Thyroid gland (tissue), 4 donors: ENCODE results near the gene FSD1L. TPM values are rescaled to one million over a fixed set of nuclear protein-coding genes. Genes with fewer than 3 reads are reported as not detected.

Experiments
- DNase-seq, 2 donors: peaks; one replicate each; pipeline ENCODE4 v3.0.0-alpha.2; 2019
- H3K27ac ChIP-seq, 3 donors: fragments of 200-600 bp; sonication (generic); 1 replicate in 2 of 3; 2 replicates in 1 of 3; pipeline ENCODE4 v1.5.1; 2016 to 2019; ENCODE audit warnings: mild to moderate bottlenecking in 1 of 3, moderate library complexity in 1 of 3
- H3K27me3 ChIP-seq: fragments of 200-600 bp; sonication (generic); one replicate; pipeline ENCODE4 v1.5.1; 2019
- H3K36me3 ChIP-seq, 2 donors: fragments of 200-600 bp; sonication (generic); one replicate each; pipeline ENCODE4 v1.5.1; 2016 to 2019
- H3K4me1 ChIP-seq, 2 donors: fragments of 200-600 bp; sonication (generic); one replicate each; pipeline ENCODE4 v1.5.1; 2017 to 2019
- H3K4me3 ChIP-seq, 3 donors: fragments of 200-600 bp; sonication (generic); replicated peaks in 1 of 3; 1 replicate in 2 of 3; 2 replicates in 1 of 3; pipeline ENCODE4 v1.5.1; 2016; ENCODE audit warnings: mild to moderate bottlenecking in 1 of 3
- H3K9me3 ChIP-seq: fragments of 200-600 bp; sonication (generic); one replicate; pipeline ENCODE4 v1.5.1; 2017
- POLR2A ChIP-seq, 2 donors: fragments of 450-650 bp; IDR thresholded peaks; one replicate each; pipeline ENCODE4 v1.6.1; 2017; ENCODE audit warnings: antibody characterized with exemption in 2 of 2, mild to moderate bottlenecking in 2 of 2, moderate library complexity in 1 of 2
- WGBS, 2 donors: methylation state at CpG; one replicate each; pipeline ENCODE4 v1.1.5; 2017; 5-methylcytosine and 5-hydroxymethylcytosine counted together
- intact Hi-C: fragments of 100-400 bp; cut with DNase I; formaldehyde crosslinking; loops from one replicate; pipeline ENCODE4 v1.15.1; 2023
- total RNA-seq, 4 donors: library from RNA; depleted of rRNA; stranded (reverse); fragments of >200 nt; gene quantifications; one replicate each; pipeline ENCODE4 v1.2.3, GENCODE V29; 2016
- TF ChIP-seq, protein P1 (sequence below), 6 experiments: fragments of 200-600 bp in 3 of 6; fragments of 450-650 bp in 3 of 6; sonication (generic) in 3 of 6; IDR thresholded peaks; one replicate each; pipeline ENCODE4 v1.5.1; 2016 to 2019; ENCODE audit warnings: antibody characterized with exemption in 6 of 6, mild to moderate bottlenecking in 2 of 6, inconsistent platforms in 1 of 6, moderate library complexity in 1 of 6

The FSD1L gene
- total RNA-seq, 4 donors from 2014 or later, result 5.9 to 9.0 (median 8.3) TPM

DNA sequence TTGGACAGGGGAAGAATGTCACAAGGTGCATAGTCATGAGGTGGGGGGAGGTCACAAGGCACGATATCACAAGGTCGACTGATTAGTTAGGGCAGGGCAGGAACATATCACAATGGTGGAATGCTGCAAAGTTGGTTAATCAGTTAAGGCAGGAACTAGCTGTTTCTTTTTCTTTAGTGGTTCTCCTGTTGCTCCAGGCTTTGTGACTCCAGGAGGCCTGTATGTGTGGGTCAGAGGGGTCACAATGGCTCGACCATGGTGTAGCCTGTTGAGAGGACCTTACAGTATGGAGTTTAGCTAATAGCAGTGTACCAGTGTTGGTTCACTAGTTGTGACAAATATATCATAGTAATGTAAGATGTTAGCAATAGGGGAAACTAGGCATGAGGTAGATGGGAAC, 12.4 kb upstream of the FSD1L start:
- TF ChIP-seq POLR2A (IDR thresholded peaks at IDR 0.05), result no peak
- TF ChIP-seq, protein P1, sequence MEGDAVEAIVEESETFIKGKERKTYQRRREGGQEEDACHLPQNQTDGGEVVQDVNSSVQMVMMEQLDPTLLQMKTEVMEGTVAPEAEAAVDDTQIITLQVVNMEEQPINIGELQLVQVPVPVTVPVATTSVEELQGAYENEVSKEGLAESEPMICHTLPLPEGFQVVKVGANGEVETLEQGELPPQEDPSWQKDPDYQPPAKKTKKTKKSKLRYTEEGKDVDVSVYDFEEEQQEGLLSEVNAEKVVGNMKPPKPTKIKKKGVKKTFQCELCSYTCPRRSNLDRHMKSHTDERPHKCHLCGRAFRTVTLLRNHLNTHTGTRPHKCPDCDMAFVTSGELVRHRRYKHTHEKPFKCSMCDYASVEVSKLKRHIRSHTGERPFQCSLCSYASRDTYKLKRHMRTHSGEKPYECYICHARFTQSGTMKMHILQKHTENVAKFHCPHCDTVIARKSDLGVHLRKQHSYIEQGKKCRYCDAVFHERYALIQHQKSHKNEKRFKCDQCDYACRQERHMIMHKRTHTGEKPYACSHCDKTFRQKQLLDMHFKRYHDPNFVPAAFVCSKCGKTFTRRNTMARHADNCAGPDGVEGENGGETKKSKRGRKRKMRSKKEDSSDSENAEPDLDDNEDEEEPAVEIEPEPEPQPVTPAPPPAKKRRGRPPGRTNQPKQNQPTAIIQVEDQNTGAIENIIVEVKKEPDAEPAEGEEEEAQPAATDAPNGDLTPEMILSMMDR (IDR thresholded peaks at IDR 0.05), result no peak
- Histone ChIP-seq H3K36me3 (no peaks in the 10 kb centered on the region), H3K9me3 (no peaks in the 10 kb centered on the region), H3K27me3 (no peaks in the 10 kb centered on the region), H3K27ac (no peak overlapping the region), H3K4me1 (peaks cover 4 to 17% of the 10 kb centered on the region in 2 donors), H3K4me3 (no peak overlapping the region)
- intact Hi-C loops, result no loop called here
- WGBS, 2 donors, result 90 to 94% methylated on average over 3 of the region's 3 CpGs
- DNase-seq, result no peak

DNA sequence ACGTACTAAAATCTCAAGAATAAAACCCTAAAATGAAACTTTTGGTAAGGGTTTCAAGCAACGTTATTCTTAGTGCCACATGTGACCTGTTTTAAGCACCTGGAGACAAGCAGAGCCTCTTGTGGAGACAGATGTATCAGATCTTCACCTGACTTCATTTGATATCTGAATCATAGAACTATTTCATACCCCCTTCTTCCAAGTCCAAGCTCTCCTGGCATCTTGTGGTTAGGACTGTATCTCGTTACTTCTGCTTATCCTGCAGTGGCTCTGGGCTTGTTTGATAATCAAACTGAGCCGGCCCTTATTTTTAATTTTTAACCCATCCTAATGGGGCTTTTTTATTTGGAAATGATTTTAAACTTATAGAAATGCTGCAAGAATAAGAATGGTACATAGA, 11.1 kb upstream of the FSD1L start:
- intact Hi-C loops, result no loop called here
- no peaks in the 10 kb centered on the region for H3K9me3 ChIP-seq
- no peak overlapping the region for H3K4me3 ChIP-seq
- WGBS, 2 donors, result 87 to 93% methylated on average over 4 of the region's 4 CpGs
- DNase-seq, result no peak
- H3K27ac ChIP-seq, result no peak overlapping the region
- TF ChIP-seq, protein P1 (IDR thresholded peaks at IDR 0.05), result no peak
- no peak for TF ChIP-seq POLR2A (IDR thresholded peaks at IDR 0.05)
- peaks cover 4 to 17% of the 10 kb centered on the region in 2 donors for H3K4me1 ChIP-seq
- no peaks in the 10 kb centered on the region for H3K36me3 ChIP-seq
- H3K27me3 ChIP-seq, result no peaks in the 10 kb centered on the region

DNA sequence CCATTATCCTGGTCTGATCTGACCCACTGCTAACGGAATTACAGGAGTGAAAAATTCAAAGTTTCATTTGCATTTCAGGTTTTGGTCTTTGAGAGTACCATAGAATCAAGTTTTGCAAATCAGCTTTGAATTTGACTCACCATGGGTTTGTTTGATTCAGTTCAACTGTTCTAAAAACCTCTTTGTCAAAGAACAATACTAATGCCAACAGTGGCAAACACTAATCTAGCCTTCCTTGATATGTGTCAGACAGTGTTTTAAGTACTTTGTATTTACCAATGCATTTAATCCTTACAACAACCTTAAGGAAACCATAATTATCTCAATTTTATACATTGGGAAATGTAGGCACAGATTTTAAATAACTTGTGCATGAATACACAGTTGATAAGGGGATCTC, 10.1 kb upstream of the FSD1L start:
- H3K27me3 ChIP-seq, result no peaks in the 10 kb centered on the region
- WGBS, 2 donors, result 86 to 93% methylated on average over 1 of the region's 1 CpG
- no peak for TF ChIP-seq POLR2A (IDR thresholded peaks at IDR 0.05)
- TF ChIP-seq, protein P1 (IDR thresholded peaks at IDR 0.05), result no peak
- H3K9me3 ChIP-seq, result no peaks in the 10 kb centered on the region
- no peak overlapping the region for H3K4me3 ChIP-seq
- intact Hi-C loops, result no loop called here
- no peaks in the 10 kb centered on the region for H3K36me3 ChIP-seq
- H3K4me1 ChIP-seq, result peaks cover 4 to 17% of the 10 kb centered on the region in 2 donors
- peak overlapping the region in 1 of 3 donors; percentile 37 for H3K27ac ChIP-seq
- DNase-seq, result no peak

DNA sequence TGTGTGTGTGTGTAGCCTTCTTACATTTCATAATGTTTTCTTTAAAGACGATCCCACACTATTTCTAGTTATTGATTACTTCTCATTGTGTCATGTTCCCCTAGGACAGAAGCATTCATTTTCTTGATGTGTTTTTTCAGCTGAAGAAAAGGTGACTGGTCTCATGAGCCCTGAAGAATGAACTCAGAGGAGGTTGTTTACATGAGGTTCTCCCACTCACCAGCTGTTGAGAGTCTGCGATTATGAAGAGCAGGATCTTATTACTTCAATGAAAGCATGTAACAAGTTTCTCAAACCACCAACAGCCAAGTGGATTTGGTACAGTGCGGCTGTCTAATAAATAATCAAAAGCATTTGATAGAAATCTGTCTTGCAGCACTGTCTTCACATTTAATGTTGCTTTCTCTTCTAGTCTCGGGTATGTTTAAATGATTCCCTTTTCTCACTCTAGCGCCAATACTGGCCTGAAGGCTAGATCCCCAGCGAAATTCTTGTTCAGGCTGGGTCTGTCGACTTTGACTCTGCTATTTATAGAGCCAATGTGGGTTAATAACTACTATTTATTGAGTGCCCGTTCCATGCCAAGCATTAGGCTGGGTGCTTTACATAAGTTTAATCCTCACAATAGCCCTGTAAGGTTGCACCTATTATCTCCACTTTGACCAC, 9.6 kb upstream of the FSD1L start:
- Histone ChIP-seq H3K4me3 (no peak overlapping the region), H3K9me3 (no peaks in the 10 kb centered on the region), H3K36me3 (no peaks in the 10 kb centered on the region), H3K27ac (peak overlapping the region in 1 of 3 donors; percentile 37), H3K27me3 (no peaks in the 10 kb centered on the region), H3K4me1 (peaks cover 4 to 17% of the 10 kb centered on the region in 2 donors)
- intact Hi-C loops, result no loop called here
- DNase-seq, result no peak
- TF ChIP-seq, protein P1 (IDR thresholded peaks at IDR 0.05), result no peak
- no peak for TF ChIP-seq POLR2A (IDR thresholded peaks at IDR 0.05)
- WGBS, 2 donors, result 39 to 49% methylated on average over 8 of the region's 8 CpGs

DNA sequence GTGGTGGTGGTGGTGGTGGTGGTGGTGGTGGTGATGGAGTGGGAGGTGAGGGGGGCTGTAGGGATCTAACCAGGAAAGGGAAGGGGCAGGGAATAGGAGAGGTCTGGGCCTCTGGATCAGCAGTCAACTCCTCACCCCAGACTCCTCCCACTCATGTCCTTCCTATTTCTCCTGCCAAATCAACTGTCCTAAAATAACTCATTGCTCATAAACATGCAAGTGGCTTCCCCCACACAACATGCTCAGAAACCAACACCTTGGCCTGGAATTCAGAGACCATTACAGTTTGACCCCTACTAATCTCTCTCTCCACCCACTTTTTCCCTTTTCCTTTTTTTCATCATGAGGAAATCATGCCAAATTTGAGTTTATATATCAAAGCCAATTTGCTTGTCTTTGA, 8.4 kb upstream of the FSD1L start:
- DNase-seq, result no peak
- peaks cover 4 to 17% of the 10 kb centered on the region in 2 donors for H3K4me1 ChIP-seq
- H3K9me3 ChIP-seq, result no peaks in the 10 kb centered on the region
- H3K4me3 ChIP-seq, result no peak overlapping the region
- H3K27me3 ChIP-seq, result no peaks in the 10 kb centered on the region
- no peaks in the 10 kb centered on the region for H3K36me3 ChIP-seq
- TF ChIP-seq POLR2A (IDR thresholded peaks at IDR 0.05), result no peak
- TF ChIP-seq, protein P1 (IDR thresholded peaks at IDR 0.05), result no peak
- intact Hi-C loops, result no loop called here
- no peak overlapping the region for H3K27ac ChIP-seq
